Tibial nerve (tissue), 4 donors: ENCODE data around the gene MYMK. TPM values are rescaled to one million over a fixed set of nuclear protein-coding genes. Genes with fewer than 3 reads are reported as not detected.

ENCODE experiments used
- DNase-seq, 2 donors: peaks; one replicate each; pipeline ENCODE4 v3.0.0-alpha.2; 2019; ENCODE audit warnings: low spot score in 2 of 2
- H3K27ac ChIP-seq, 4 donors: fragments of 200-600 bp; sonication (generic) in 3 of 4; one replicate each; pipeline ENCODE4 v1.5.1; 2017 to 2019; ENCODE audit warnings: mild to moderate bottlenecking in 1 of 4
- H3K27me3 ChIP-seq, 2 donors: fragments of 200-600 bp; sonication (generic) in 1 of 2; one replicate each; pipeline versions ENCODE4 v1.5.1 to v1.6.0; 2017 to 2019
- H3K36me3 ChIP-seq, 3 donors: fragments of 200-600 bp; sonication (generic); one replicate each; pipeline ENCODE4 v1.5.1; 2018 to 2019
- H3K4me1 ChIP-seq, 4 donors: fragments of 200-600 bp; sonication (generic) in 3 of 4; one replicate each; pipeline ENCODE4 v1.5.1; 2017 to 2019
- H3K4me3 ChIP-seq, 4 donors: fragments of 200-600 bp; sonication (generic) in 3 of 4; one replicate each; pipeline ENCODE4 v1.5.1; 2017 to 2019; ENCODE audit warnings: mild to moderate bottlenecking in 1 of 4, moderate library complexity in 1 of 4
- H3K9me3 ChIP-seq, 4 donors: fragments of 200-600 bp; sonication (generic) in 3 of 4; one replicate each; pipeline ENCODE4 v1.5.1; 2017 to 2019
- EP300 ChIP-seq, 2 donors: sonication (generic); formaldehyde crosslinking; IDR thresholded peaks; one replicate each; pipeline ENCODE4 v1.6.1; 2017; ENCODE audit warnings: antibody characterized with exemption in 2 of 2, mild to moderate bottlenecking in 1 of 2
- POLR2A ChIP-seq, 2 donors: fragments of 450-650 bp; IDR thresholded peaks; one replicate each; pipeline ENCODE4 v1.6.1; 2017; ENCODE audit warnings: antibody characterized with exemption in 2 of 2, mild to moderate bottlenecking in 2 of 2, moderate library complexity in 2 of 2
- WGBS, 2 donors: methylation state at CpG; one replicate each; pipeline ENCODE4 v1.1.5; 2018; 5-methylcytosine and 5-hydroxymethylcytosine counted together
- total RNA-seq, 4 donors: library from RNA; depleted of rRNA; stranded (reverse); fragments of >200 nt; gene quantifications; one replicate each; pipeline ENCODE4 v1.1.0, GENCODE V29; 2016
- TF ChIP-seq, protein P1 (sequence below), 5 experiments: fragments of 200-600 bp in 3 of 5; fragments of 450-650 bp in 2 of 5; sonication (generic) in 3 of 5; IDR thresholded peaks; one replicate each; pipeline ENCODE4 v1.5.1; 2016 to 2019; ENCODE audit warnings: antibody characterized with exemption in 5 of 5, mild to moderate bottlenecking in 3 of 5, moderate library complexity in 2 of 5

The MYMK gene
- total RNA-seq, 4 donors from 2014 or later = 1.4 to 8.3 TPM; not detected in 2

DNA sequence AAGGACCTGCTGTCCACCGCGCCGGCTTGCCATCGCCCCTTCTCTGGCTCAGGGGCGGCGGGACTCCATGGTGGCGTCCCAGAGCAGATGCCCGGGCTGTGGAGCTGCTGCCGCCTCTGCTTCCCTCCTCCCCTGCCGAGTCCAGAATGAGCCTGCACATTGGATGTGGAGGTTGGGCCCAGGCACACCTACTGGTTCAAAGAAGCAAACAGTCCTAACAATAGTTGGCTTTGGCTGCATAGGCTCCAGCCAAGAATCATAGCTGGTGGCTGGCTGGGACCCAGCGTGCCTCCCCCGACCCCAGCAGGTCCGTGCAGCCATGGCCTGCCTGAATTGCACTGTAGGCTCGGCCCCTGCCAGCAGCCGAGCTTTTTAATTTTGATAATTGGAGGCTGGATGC, 35.6 kb upstream of the MYMK start:
- Histone ChIP-seq H3K27me3 (no peaks in the 10 kb centered on the region), H3K4me3 (no peak overlapping the region), H3K4me1 (peaks cover 0 to 59% (median 20%) of the 10 kb centered on the region in 4 donors), H3K36me3 (peaks cover 0 to 8% (median 0%) of the 10 kb centered on the region in 3 donors), H3K27ac (peak overlapping the region in 1 of 4 donors; percentile 37), H3K9me3 (no peaks in the 10 kb centered on the region)
- DNase-seq = no peak
- TF ChIP-seq EP300 (IDR thresholded peaks at IDR 0.05) (no peak), POLR2A (IDR thresholded peaks at IDR 0.05) (no peak)
- TF ChIP-seq, protein P1, sequence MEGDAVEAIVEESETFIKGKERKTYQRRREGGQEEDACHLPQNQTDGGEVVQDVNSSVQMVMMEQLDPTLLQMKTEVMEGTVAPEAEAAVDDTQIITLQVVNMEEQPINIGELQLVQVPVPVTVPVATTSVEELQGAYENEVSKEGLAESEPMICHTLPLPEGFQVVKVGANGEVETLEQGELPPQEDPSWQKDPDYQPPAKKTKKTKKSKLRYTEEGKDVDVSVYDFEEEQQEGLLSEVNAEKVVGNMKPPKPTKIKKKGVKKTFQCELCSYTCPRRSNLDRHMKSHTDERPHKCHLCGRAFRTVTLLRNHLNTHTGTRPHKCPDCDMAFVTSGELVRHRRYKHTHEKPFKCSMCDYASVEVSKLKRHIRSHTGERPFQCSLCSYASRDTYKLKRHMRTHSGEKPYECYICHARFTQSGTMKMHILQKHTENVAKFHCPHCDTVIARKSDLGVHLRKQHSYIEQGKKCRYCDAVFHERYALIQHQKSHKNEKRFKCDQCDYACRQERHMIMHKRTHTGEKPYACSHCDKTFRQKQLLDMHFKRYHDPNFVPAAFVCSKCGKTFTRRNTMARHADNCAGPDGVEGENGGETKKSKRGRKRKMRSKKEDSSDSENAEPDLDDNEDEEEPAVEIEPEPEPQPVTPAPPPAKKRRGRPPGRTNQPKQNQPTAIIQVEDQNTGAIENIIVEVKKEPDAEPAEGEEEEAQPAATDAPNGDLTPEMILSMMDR (IDR thresholded peaks at IDR 0.05) = no peak
- 44 to 46% methylated on average over 12 to 15 of the region's 15 CpGs for WGBS, 2 donors

DNA sequence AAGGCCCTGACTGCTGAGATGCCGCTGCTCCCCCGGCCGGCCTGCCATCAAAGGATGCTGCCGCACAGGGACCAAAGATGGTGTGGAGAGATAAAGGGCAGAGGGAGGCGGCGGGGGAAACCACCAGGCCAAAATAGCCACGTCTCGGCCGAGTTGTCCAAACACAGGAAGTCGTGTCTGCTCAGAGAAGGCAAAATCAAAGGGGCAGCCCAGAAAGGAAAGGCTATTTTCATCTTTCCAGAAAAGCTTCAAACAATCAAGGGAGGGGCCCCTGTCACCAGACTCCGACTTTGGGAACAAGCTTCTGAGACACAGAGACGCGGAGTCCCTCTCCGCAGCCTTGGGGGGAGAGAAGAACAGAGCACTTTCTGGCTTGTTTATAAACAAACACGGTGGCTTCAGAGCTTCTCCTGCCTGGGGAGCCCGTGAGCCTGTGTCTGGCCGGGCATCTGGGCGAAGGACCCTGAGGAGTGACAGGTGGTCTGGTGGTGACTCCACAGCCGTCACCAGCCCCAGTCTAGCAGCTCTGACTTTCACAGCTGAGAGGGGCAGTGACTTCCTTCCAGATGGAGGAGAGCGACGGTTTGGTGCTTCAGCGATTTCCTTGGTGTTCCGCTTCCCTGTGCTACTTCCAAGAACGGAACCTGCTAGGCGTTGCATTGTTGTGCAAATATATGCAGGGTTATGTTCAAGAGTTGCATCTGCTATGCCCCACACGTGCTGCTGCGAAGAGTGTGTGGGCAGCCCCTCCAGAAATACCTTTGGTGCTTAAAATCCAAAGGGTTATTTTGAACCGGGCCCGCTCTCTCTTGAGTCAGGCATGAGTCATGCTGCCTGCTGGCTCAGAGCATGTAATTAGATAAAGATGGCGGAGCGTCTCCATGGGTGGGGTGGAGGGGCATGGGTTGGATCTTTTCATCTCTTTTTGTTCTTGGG, 33.7 kb upstream of the MYMK start:
- Histone ChIP-seq H3K36me3 (peaks cover 0 to 16% (median 0%) of the 10 kb centered on the region in 3 donors), H3K4me1 (peaks cover 0 to 49% (median 16%) of the 10 kb centered on the region in 4 donors), H3K4me3 (no peak overlapping the region), H3K27me3 (no peaks in the 10 kb centered on the region), H3K9me3 (no peaks in the 10 kb centered on the region), H3K27ac (peak overlapping the region in 2 of 4 donors; percentile 26 to 32)
- DNase-seq = no peak
- WGBS, 2 donors = 32 to 36% methylated on average over 29 to 30 of the region's 31 CpGs
- TF ChIP-seq POLR2A (IDR thresholded peaks at IDR 0.05) (no peak), EP300 (IDR thresholded peaks at IDR 0.05) (no peak)
- TF ChIP-seq, protein P1 (IDR thresholded peaks at IDR 0.05) = no peak

DNA sequence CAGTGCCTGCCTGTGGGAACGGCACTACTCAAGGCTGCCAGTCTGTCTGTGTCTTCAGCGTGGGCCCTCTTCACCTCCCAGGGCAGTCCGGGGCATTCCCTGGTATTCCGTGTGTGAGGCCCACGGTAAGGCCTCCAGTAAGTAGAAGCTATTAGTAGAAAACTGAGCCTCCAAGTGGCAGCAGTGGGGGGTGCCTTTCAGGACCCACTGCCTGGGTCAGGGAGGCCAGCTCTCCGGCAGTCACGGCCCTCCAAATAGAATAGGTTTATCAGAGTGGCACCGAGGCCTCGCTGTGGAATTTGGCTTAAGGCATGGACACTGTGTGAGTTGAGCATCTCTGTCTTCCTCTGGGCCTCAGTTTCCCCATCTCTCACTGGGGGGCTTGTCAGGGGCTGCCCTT, 32.8 kb upstream of the MYMK start:
- DNase-seq = no peak
- no peaks in the 10 kb centered on the region for H3K27me3 ChIP-seq
- H3K36me3 ChIP-seq = peaks cover 0 to 16% (median 0%) of the 10 kb centered on the region in 3 donors
- H3K27ac ChIP-seq = peak overlapping the region in 2 of 4 donors; percentile 16 to 32
- H3K4me1 ChIP-seq = peaks cover 0 to 42% (median 10%) of the 10 kb centered on the region in 4 donors
- 86 to 94% methylated on average over 5 to 9 of the region's 9 CpGs for WGBS, 2 donors
- H3K9me3 ChIP-seq = no peaks in the 10 kb centered on the region
- no peak overlapping the region for H3K4me3 ChIP-seq
- TF ChIP-seq, protein P1 (IDR thresholded peaks at IDR 0.05) = no peak
- TF ChIP-seq EP300 (IDR thresholded peaks at IDR 0.05) (no peak), POLR2A (IDR thresholded peaks at IDR 0.05) (no peak)

DNA sequence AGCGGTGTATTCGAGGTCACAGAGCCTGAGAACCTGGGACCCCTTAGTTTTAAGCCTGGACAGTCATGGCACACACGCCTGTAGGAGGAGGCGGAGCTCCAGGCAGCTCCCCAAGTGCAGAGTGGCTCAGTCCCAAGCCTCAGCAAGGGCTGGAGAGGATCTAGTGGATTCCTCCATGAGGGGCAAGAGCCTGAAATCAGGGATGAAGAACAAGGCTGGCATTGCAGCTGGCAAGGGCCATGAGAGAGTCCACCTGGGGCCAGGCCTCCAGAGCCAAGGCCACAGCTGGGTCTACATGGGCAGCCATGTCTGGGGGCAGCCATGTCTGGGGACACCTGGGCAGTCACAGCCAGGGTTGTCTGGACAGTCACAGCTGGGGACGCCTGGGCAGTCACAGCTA, 31.6 kb upstream of the MYMK start:
- Histone ChIP-seq H3K4me1 (peaks cover 0 to 41% (median 10%) of the 10 kb centered on the region in 4 donors), H3K27me3 (no peaks in the 10 kb centered on the region), H3K9me3 (no peaks in the 10 kb centered on the region), H3K4me3 (no peak overlapping the region), H3K27ac (peak overlapping the region in 1 of 4 donors; percentile 28), H3K36me3 (peaks cover 0 to 16% (median 0%) of the 10 kb centered on the region in 3 donors)
- TF ChIP-seq, protein P1 (IDR thresholded peaks at IDR 0.05) = no peak
- TF ChIP-seq EP300 (IDR thresholded peaks at IDR 0.05) = no peak
- TF ChIP-seq POLR2A (IDR thresholded peaks at IDR 0.05) = no peak
- 72 to 96% methylated on average over 3 to 4 of the region's 5 CpGs for WGBS, 2 donors
- DNase-seq = no peak

DNA sequence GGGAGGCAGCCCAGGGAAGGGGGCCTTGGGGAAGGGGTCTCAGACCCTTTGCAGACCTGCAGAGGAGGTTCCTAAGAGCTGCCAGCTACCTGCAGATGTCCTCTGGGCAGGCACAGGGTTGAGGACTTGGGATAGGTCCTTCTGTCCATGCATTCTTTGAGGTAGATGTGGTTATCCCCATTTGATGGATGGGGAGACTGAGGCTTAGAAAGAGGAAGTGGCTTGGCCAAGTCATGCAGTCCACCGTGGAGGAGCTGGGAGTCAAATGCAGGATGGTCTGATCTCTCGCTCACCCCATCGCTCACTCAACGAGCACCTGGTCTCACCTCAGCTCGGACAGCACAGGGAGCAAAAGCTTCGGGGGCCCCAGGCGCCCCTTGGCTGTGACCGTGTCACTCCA, 30.0 kb upstream of the MYMK start:
- Histone ChIP-seq H3K27me3 (no peaks in the 10 kb centered on the region), H3K4me3 (no peak overlapping the region), H3K27ac (no peak overlapping the region), H3K36me3 (peaks cover 0 to 16% (median 0%) of the 10 kb centered on the region in 3 donors), H3K9me3 (no peaks in the 10 kb centered on the region), H3K4me1 (peaks cover 0 to 25% (median 5%) of the 10 kb centered on the region in 4 donors)
- DNase-seq = no peak
- 92 to 94% methylated on average over 8 of the region's 8 CpGs for WGBS, 2 donors
- TF ChIP-seq EP300 (IDR thresholded peaks at IDR 0.05) (no peak), POLR2A (IDR thresholded peaks at IDR 0.05) (no peak)
- TF ChIP-seq, protein P1 (IDR thresholded peaks at IDR 0.05) = no peak
